HepG2 (cell line): ENCODE results near the gene MFAP3L. TPM values are rescaled to one million over a fixed set of nuclear protein-coding genes. Genes with fewer than 3 reads are reported as not detected.

ENCODE experiments used
- BRCA1 ChIP-seq: sonication (generic); formaldehyde crosslinking; IDR thresholded peaks from 2 replicates; pipeline ENCODE4 v1.4.0; 2020; ENCODE audit warnings: missing genetic modification reagents
- EHMT2 ChIP-seq: fragments of 200-600 bp; sonication (generic); IDR thresholded peaks from 2 replicates; pipeline ENCODE4 v1.7.0; 2017; ENCODE audit warnings: antibody characterized with exemption, low read depth, low read length, borderline replicate concordance
- HCFC1 ChIP-seq: fragments of 150-350 bp; IDR thresholded peaks from 2 replicates; pipeline ENCODE4 v1.6.1; 2014; ENCODE audit warnings: low read depth, low read length
- ISX ChIP-seq: sonication (generic); formaldehyde crosslinking; conservative IDR thresholded peaks from 2 replicates; pipeline ENCODE4 v1.5.0; 2020; ENCODE audit warnings: missing genetic modification reagents
- KAT7 ChIP-seq: IDR thresholded peaks from 2 replicates; pipeline ENCODE4 v1.6.1; 2018; ENCODE audit warnings: borderline replicate concordance, missing compliant biosample characterization
- MYC ChIP-seq: sonication (generic); formaldehyde crosslinking; IDR thresholded peaks from 2 replicates; pipeline ENCODE4 v1.9.0; 2021; ENCODE audit warnings: missing genetic modification reagents, borderline replicate concordance
- NPAS2 ChIP-seq: sonication (generic); formaldehyde crosslinking; IDR thresholded peaks from 2 replicates; pipeline ENCODE4 v1.8.0; 2022; ENCODE audit warnings: mild to moderate bottlenecking, missing genetic modification reagents, borderline replicate concordance
- PHF21A ChIP-seq: sonication (generic); formaldehyde crosslinking; IDR thresholded peaks from 2 replicates; pipeline ENCODE4 v1.5.0; 2020; ENCODE audit warnings: mild to moderate bottlenecking, missing genetic modification reagents
- REL ChIP-seq: sonication (generic); formaldehyde crosslinking; conservative IDR thresholded peaks from 2 replicates; pipeline ENCODE4 v1.8.0; 2022; ENCODE audit warnings: mild to moderate bottlenecking, missing genetic modification reagents, moderate library complexity
- REPIN1 ChIP-seq: sonication (generic); formaldehyde crosslinking; IDR thresholded peaks from 2 replicates; pipeline ENCODE4 v1.8.0; 2022; ENCODE audit warnings: missing genetic modification reagents, low read depth, mild to moderate bottlenecking, borderline replicate concordance
- SATB2 ChIP-seq: sonication (generic); formaldehyde crosslinking; IDR thresholded peaks from 2 replicates; pipeline ENCODE4 v1.5.0; 2020; ENCODE audit warnings: missing genetic modification reagents
- YEATS2 ChIP-seq: sonication (generic); formaldehyde crosslinking; IDR thresholded peaks from 2 replicates; pipeline ENCODE4 v1.4.0; 2020; ENCODE audit warnings: missing genetic modification reagents, borderline replicate concordance
- ZFP37 ChIP-seq: sonication (generic); formaldehyde crosslinking; IDR thresholded peaks from 2 replicates; pipeline ENCODE4 v1.4.0; 2020; ENCODE audit warnings: missing genetic modification reagents, borderline replicate concordance
- ZNF143 ChIP-seq: sonication (generic); formaldehyde crosslinking; IDR thresholded peaks from 2 replicates; pipeline ENCODE4 v1.4.0; 2020; ENCODE audit warnings: missing genetic modification reagents
- ZNF230 ChIP-seq: sonication (generic); formaldehyde crosslinking; IDR thresholded peaks from 2 replicates; pipeline ENCODE4 v1.4.0; 2020; ENCODE audit warnings: mild to moderate bottlenecking, missing genetic modification reagents
- ZNF431 ChIP-seq: sonication (generic); formaldehyde crosslinking; IDR thresholded peaks from 2 replicates; pipeline ENCODE4 v1.9.0; 2022; ENCODE audit warnings: missing genetic modification reagents, low read depth, mild to moderate bottlenecking, borderline replicate concordance
- ZNF44 ChIP-seq: sonication (generic); formaldehyde crosslinking; IDR thresholded peaks from 2 replicates; pipeline ENCODE4 v1.5.1; 2020; ENCODE audit warnings: mild to moderate bottlenecking, missing genetic modification reagents
- ZNF446 ChIP-seq: sonication (generic); formaldehyde crosslinking; IDR thresholded peaks from 2 replicates; pipeline ENCODE4 v1.5.0; 2020; ENCODE audit warnings: mild to moderate bottlenecking, missing genetic modification reagents
- ZNF501 ChIP-seq: sonication (generic); formaldehyde crosslinking; IDR thresholded peaks from 2 replicates; pipeline ENCODE4 v1.5.1; 2020; ENCODE audit warnings: mild to moderate bottlenecking, moderate library complexity, missing genetic modification reagents
- ZNF841 ChIP-seq: sonication (generic); formaldehyde crosslinking; IDR thresholded peaks from 2 replicates; pipeline ENCODE4 v1.8.1; 2023; ENCODE audit warnings: missing genetic modification reagents, borderline replicate concordance
- polyA plus RNA-seq, 8 experiments: library from polyadenylated mRNA; depleted of rRNA in 3 of 8; stranded (reverse) in 7 of 8; unstranded in 1 of 8; fragments of >200 nt; fragmentation: Illumina TruSeq in 4 of 8; extraction: Trizol in 4 of 8; gene quantifications; 2 replicates each; pipeline versions ENCODE4 v1.2.1 to v1.2.3, GENCODE V29; 2011 to 2016; ENCODE audit warnings: low read depth in 4 of 8, missing spikeins in 1 of 8, mixed read lengths in 1 of 8; ENCODE audit not compliant: insufficient read depth in 1 of 8
- total RNA-seq, 5 experiments: library from RNA; depleted of rRNA; stranded (reverse); fragments of >200 nt; fragmentation: Illumina TruSeq; extraction: Trizol; gene quantifications; 2 replicates each; pipeline ENCODE4 v1.2.3, GENCODE V29; 2016; ENCODE audit warnings: low read depth in 1 of 5
- TF ChIP-seq, protein P1 (sequence below): sonication (generic); formaldehyde crosslinking; IDR thresholded peaks from 2 replicates; pipeline ENCODE4 v1.4.0; 2020; ENCODE audit warnings: low read depth, missing genetic modification reagents
- TF ChIP-seq, protein P2 (sequence below): sonication (generic); formaldehyde crosslinking; IDR thresholded peaks from 2 replicates; pipeline ENCODE4 v1.8.0; 2022; ENCODE audit warnings: missing genetic modification reagents, mild to moderate bottlenecking, moderate library complexity, borderline replicate concordance
- TF ChIP-seq, protein P3 (sequence below): IDR thresholded peaks from 2 replicates; pipeline ENCODE4 v1.6.1; 2016; ENCODE audit warnings: missing biosample characterization, missing genetic modification reagents, low read depth

The MFAP3L gene
- total and polyA plus RNA-seq, 2 of the 13 experiments (the other 11 are each of a cell fraction or from before 2014, with no cell fraction given), result 1.5 to 3.6 TPM

DNA sequence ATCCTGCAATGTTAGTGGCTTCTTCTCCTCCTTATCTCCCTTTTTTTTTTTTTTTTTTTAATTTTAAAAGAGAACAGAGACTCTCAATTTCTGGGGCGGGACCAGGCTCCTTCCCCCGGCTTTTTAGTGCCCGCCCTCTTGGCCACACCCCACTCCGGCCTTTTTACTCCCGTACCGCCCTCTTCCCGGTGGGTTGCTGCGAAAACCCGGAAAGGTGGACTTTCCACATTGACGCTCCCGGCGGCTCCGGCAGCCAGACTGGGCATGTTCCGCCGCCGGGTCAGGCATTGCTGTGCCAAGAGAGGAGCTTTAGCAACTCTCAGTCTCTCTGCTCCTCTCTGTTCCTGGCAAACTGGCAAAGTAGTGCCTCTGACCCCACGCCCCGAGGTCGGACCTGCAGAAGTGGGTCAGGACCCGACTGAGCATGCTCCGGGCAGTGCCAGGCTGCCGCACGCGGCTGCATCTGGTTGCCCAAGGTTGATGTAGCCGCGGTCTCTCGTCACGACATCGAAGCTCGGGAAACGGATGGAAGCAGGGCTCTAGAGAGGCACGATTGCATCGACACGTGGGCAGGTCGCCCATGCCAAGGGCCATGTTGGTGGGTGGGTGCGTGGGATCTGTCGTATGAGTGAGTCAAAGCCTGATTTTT, 1.1 kb upstream of the MFAP3L start (continued):
- TF ChIP-seq, protein P1, sequence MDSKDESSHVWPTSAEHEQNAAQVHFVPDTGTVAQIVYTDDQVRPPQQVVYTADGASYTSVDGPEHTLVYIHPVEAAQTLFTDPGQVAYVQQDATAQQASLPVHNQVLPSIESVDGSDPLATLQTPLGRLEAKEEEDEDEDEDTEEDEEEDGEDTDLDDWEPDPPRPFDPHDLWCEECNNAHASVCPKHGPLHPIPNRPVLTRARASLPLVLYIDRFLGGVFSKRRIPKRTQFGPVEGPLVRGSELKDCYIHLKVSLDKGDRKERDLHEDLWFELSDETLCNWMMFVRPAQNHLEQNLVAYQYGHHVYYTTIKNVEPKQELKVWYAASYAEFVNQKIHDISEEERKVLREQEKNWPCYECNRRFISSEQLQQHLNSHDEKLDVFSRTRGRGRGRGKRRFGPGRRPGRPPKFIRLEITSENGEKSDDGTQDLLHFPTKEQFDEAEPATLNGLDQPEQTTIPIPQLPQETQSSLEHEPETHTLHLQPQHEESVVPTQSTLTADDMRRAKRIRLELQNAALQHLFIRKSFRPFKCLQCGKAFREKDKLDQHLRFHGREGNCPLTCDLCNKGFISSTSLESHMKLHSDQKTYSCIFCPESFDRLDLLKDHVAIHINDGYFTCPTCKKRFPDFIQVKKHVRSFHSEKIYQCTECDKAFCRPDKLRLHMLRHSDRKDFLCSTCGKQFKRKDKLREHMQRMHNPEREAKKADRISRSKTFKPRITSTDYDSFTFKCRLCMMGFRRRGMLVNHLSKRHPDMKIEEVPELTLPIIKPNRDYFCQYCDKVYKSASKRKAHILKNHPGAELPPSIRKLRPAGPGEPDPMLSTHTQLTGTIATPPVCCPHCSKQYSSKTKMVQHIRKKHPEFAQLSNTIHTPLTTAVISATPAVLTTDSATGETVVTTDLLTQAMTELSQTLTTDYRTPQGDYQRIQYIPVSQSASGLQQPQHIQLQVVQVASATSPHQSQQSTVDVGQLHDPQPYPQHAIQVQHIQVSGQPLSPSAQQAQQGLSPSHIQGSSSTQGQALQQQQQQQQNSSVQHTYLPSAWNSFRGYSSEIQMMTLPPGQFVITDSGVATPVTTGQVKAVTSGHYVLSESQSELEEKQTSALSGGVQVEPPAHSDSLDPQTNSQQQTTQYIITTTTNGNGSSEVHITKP (CRISPR knock-in tag), result 0 out of 2 replicates have a peak, but pooled peaks have one; percentile 59
- TF ChIP-seq ZNF44 (CRISPR knock-in tag) (peak; percentile 56; the same call in 1 of the 2 replicates), REPIN1 (CRISPR knock-in tag) (peak; percentile 61), NPAS2 (CRISPR knock-in tag) (no peak), ZFP37 (CRISPR knock-in tag) (no peak), ZNF143 (0 out of 2 replicates have a peak, but pooled peaks have one; percentile 20), PHF21A (peak; percentile 52; the same call in 1 of the 2 replicates), REL (CRISPR knock-in tag) (no peak), EHMT2 (no peak), SATB2 (peak; percentile 87; the same call in 1 of the 2 replicates), ZNF501 (CRISPR knock-in tag) (peak; percentile 78), ZNF230 (no peak), ZNF446 (0 out of 2 replicates have a peak, but pooled peaks have one; percentile 37), KAT7 (CRISPR knock-in tag) (no peak), HCFC1 (no peak), MYC (CRISPR knock-in tag) (peak; percentile 65; the same call in 1 of the 2 replicates), ZNF431 (CRISPR knock-in tag) (no peak), ZNF841 (CRISPR knock-in tag) (no peak), YEATS2 (peak; percentile 53; the same call in 1 of the 2 replicates), ISX (CRISPR knock-in tag) (0 out of 2 replicates have a peak, but pooled peaks have one; percentile 59), BRCA1 (CRISPR knock-in tag) (0 out of 2 replicates have a peak, but pooled peaks have one; percentile 25)
- TF ChIP-seq, protein P2, sequence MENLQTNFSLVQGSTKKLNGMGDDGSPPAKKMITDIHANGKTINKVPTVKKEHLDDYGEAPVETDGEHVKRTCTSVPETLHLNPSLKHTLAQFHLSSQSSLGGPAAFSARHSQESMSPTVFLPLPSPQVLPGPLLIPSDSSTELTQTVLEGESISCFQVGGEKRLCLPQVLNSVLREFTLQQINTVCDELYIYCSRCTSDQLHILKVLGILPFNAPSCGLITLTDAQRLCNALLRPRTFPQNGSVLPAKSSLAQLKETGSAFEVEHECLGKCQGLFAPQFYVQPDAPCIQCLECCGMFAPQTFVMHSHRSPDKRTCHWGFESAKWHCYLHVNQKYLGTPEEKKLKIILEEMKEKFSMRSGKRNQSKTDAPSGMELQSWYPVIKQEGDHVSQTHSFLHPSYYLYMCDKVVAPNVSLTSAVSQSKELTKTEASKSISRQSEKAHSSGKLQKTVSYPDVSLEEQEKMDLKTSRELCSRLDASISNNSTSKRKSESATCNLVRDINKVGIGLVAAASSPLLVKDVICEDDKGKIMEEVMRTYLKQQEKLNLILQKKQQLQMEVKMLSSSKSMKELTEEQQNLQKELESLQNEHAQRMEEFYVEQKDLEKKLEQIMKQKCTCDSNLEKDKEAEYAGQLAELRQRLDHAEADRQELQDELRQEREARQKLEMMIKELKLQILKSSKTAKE (CRISPR knock-in tag), result 0 out of 2 replicates have a peak, but pooled peaks have one; percentile 7
- TF ChIP-seq, protein P3, sequence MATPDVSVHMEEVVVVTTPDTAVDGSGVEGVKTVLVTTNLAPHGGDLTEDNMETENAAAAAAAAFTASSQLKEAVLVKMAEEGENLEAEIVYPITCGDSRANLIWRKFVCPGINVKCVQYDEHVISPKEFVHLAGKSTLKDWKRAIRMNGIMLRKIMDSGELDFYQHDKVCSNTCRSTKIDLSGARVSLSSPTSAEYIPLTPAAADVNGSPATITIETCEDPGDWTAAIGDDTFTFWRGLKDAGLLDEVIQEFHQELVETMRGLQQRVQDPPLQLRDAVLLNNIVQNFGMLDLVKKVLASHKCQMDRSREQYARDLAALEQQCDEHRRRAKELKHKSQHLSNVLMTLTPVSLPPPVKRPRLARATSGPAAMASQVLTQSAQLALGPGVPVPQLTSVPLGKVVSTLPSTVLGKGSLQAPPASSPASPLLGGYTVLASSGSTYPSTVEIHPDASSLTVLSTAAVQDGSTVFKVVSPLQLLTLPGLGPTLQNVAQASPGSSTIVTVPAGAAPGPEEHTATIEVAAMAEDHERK (CRISPR knock-in tag), result no peak
